T-cell (primary cell): ENCODE results near the gene FAM20B. TPM values are rescaled to one million over a fixed set of nuclear protein-coding genes. Genes with fewer than 3 reads are reported as not detected.

Source experiments
- ATAC-seq, 4 experiments: fragments of 200-7000 bp in 3 of 4; fragments of 150-1000 bp in 1 of 4; cut with Tn5 transposase; replicated peaks in 1 of 4; 1 replicate in 3 of 4; 2 replicates in 1 of 4; pipeline ENCODE4 v1.10.0; 2021; ENCODE audit warnings: moderate library complexity in 3 of 4, mild to moderate bottlenecking in 2 of 4, moderate number of reproducible peaks in 1 of 4
- CTCF ChIA-PET, 2 donors: fragments of 300-600 bp; sonication (Branson Sonifier 250); formaldehyde crosslinking; loops; one replicate each; lab custom pipeline; 2022; ENCODE audit warnings: antibody characterized with exemption in 2 of 2; lab: Charles Lee
- POLR2A ChIA-PET, 2 donors: fragments of 300-600 bp; sonication (Branson Sonifier 250); formaldehyde crosslinking; loops; one replicate each; lab custom pipeline; 2022; ENCODE audit warnings: antibody characterized with exemption in 2 of 2; lab: Charles Lee
- DNase-seq, 35 experiments: peaks; one replicate each; pipeline versions ENCODE4 v3.0.0 to v3.0.0-alpha.2; 2013 to 2023
- H3K27ac ChIP-seq: one replicate; pipeline ENCODE4 v1.5.1; 2013; ENCODE audit warnings: low read length
- H3K27me3 ChIP-seq, 2 experiments: replicated peaks in 1 of 2; 1 replicate in 1 of 2; 2 replicates in 1 of 2; pipeline versions ENCODE4 v1.6.1 to v1.7.0; 2013; ENCODE audit warnings: low read length in 1 of 2, mixed read lengths in 1 of 2; ENCODE audit not compliant: control insufficient read depth in 2 of 2, insufficient read depth in 2 of 2; ENCODE audit errors: extremely low read depth in 1 of 2
- H3K36me3 ChIP-seq, 2 donors: 1 replicate in 1 of 2; 2 replicates in 1 of 2; pipeline versions ENCODE4 v1.6.1 to v1.7.0; 2013; ENCODE audit warnings: low read length in 1 of 2; ENCODE audit not compliant: control insufficient read depth in 2 of 2, insufficient read depth in 1 of 2; ENCODE audit errors: extremely low read depth in 1 of 2
- H3K4me1 ChIP-seq, 2 experiments: 1 replicate in 1 of 2; 2 replicates in 1 of 2; pipeline versions ENCODE4 v1.6.1 to v1.7.0; 2013; ENCODE audit warnings: low read length in 2 of 2, mixed read lengths in 1 of 2; ENCODE audit not compliant: insufficient read depth in 2 of 2, control insufficient read depth in 1 of 2; ENCODE audit errors: extremely low read depth in 1 of 2
- H3K4me3 ChIP-seq, 2 donors: 1 replicate in 1 of 2; 2 replicates in 1 of 2; pipeline versions ENCODE4 v1.5.1 to v1.7.0; 2013; ENCODE audit warnings: mild to moderate bottlenecking in 2 of 2, low read length in 1 of 2, moderate library complexity in 1 of 2; ENCODE audit not compliant: control insufficient read depth in 1 of 2; ENCODE audit errors: extremely low read depth in 1 of 2
- H3K9me3 ChIP-seq: 2 replicates; pipeline ENCODE4 v1.7.0; 2013
- H3K27ac Mint-ChIP-seq, 2 donors: one replicate each; pipeline ENCODE4 v1.8.0; 2020 to 2021; ENCODE audit warnings: mild to moderate bottlenecking in 2 of 2, mixed read lengths in 2 of 2
- H3K27me3 Mint-ChIP-seq, 2 donors: one replicate each; pipeline ENCODE4 v1.8.0; 2021 to 2022; ENCODE audit warnings: mixed read lengths in 2 of 2
- H3K36me3 Mint-ChIP-seq: one replicate; pipeline ENCODE4 v1.8.0; 2021; ENCODE audit warnings: mixed read lengths
- H3K4me1 Mint-ChIP-seq, 3 donors: one replicate each; pipeline ENCODE4 v1.8.0; 2020 to 2022; ENCODE audit warnings: mixed read lengths in 3 of 3, mild to moderate bottlenecking in 1 of 3
- H3K4me3 Mint-ChIP-seq, 3 donors: one replicate each; pipeline ENCODE4 v1.8.0; 2020 to 2022; ENCODE audit warnings: mild to moderate bottlenecking in 3 of 3, mixed read lengths in 3 of 3, moderate library complexity in 3 of 3
- H3K9me3 Mint-ChIP-seq, 3 donors: one replicate each; pipeline ENCODE4 v1.8.0; 2020 to 2022; ENCODE audit warnings: mixed read lengths in 3 of 3
- WGBS: methylation state at CpG from one replicate; pipeline ENCODE4 v1.1.5; 2013; ENCODE audit warnings: missing lambda C conversion rate; ENCODE audit not compliant: insufficient coverage; 5-methylcytosine and 5-hydroxymethylcytosine counted together
- total RNA-seq, 35 experiments: library from RNA in 6 of 35; stranded (reverse) in 6 of 35; fragments of 120-200 nt in 1 of 35; gene quantifications; one replicate each; pipeline versions ENCODE4 v1.2.1 to v1.2.4 and lab custom pipeline; 2013 to 2026

Gene FAM20B
- total RNA-seq, 5 donors from 2014 or later (not counting 1 experiment from before 2014, with no cell fraction given): 17.2 to 26.6 (median 25.5) TPM

DNA sequence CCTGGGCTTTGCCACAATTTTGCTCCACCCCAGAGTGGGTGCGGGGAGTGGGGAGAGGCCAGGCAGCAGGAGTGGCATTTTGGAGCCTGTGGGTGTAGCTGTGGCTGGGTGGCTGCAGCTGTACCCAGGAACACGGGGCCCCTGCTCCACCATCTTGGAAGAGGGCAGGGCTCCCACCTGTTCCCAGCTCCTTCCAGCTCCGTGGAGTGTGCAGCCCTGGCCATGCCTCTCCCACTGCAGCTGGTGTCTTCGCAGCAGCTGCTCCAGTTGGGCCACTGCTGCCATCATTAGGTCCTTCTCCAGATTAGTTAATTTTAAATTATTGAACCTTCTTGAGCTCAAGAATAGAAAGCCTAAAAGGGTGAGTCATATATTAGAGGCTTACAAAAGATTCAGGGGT lies 17.6 kb downstream of the FAM20B start:
- ChIA-PET POLR2A (interaction anchor here in 1 of 2 donors (1.3 kb wide), 1 partner anchor 16 kb away, joined by 4 read pairs; no protein-coding TSS in a partner anchor), CTCF (interaction anchor here in 1 of 2 donors (1.5 kb wide), 1 partner anchor 772 kb away, joined by 7 read pairs; no protein-coding TSS in a partner anchor)
- Histone ChIP-seq H3K4me1 (peaks cover 5 to 10% of the 10 kb centered on the region in 2 experiments), H3K36me3 (peaks cover 2 to 17% of the 10 kb centered on the region in 2 donors), H3K27ac (no peak overlapping the region), H3K27me3 (no peaks in the 10 kb centered on the region), H3K4me3 (no peak overlapping the region), H3K9me3 (no peaks in the 10 kb centered on the region)
- H3K36me3 Mint-ChIP-seq: peaks cover 9% of the 10 kb centered on the region
- no peaks in the 10 kb centered on the region for H3K9me3 Mint-ChIP-seq
- WGBS: 97% methylated on average over 3 of the region's 4 CpGs
- DNase-seq (no peak), ATAC-seq (no peak)
- H3K4me3 Mint-ChIP-seq: no peak overlapping the region
- H3K27ac Mint-ChIP-seq: no peak overlapping the region
- peaks cover 18 to 25% (median 19%) of the 10 kb centered on the region in 3 donors for H3K4me1 Mint-ChIP-seq
- no peaks in the 10 kb centered on the region for H3K27me3 Mint-ChIP-seq

DNA sequence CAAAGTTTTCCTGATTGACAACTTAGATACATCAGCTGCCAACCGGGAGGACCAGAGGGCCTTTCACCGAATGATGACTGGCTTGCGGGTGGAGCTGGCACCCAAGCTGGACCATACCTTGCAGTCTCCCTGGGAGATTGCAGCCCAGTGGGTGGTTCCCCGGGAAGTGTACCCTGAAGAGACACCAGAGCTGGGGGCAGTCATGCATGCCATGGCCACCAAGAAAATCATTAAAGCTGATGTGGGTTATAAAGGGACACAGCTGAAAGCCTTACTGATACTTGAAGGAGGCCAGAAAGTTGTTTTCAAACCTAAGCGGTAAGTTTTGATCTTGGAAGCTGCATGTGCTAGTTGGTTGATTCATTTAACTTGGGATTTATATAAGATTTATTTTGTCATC lies 18.2 kb downstream of the FAM20B start:
- Mint-ChIP-seq H3K9me3 (no peaks in the 10 kb centered on the region), H3K4me1 (peaks cover 13 to 18% (median 13%) of the 10 kb centered on the region in 3 donors), H3K36me3 (peaks cover 9% of the 10 kb centered on the region), H3K4me3 (no peak overlapping the region), H3K27me3 (no peaks in the 10 kb centered on the region), H3K27ac (no peak overlapping the region)
- POLR2A ChIA-PET: no interaction called here
- Histone ChIP-seq H3K36me3 (peaks cover 2 to 17% of the 10 kb centered on the region in 2 donors), H3K4me1 (peaks cover 4 to 5% of the 10 kb centered on the region in 2 experiments), H3K9me3 (no peaks in the 10 kb centered on the region), H3K27ac (no peak overlapping the region), H3K4me3 (no peak overlapping the region), H3K27me3 (no peaks in the 10 kb centered on the region)
- CTCF ChIA-PET: interaction anchor here in 1 of 2 donors (1.5 kb wide), 1 partner anchor 771 kb away, joined by 7 read pairs; no protein-coding TSS in a partner anchor
- DNase-seq (no peak), ATAC-seq (no peak)
- 100% methylated on average over 2 of the region's 5 CpGs for WGBS

- Histone ChIP-seq H3K27me3 (no peaks in the 10 kb centered on the region), H3K36me3 (peaks cover 11 to 17% of the 10 kb centered on the region in 2 donors), H3K9me3 (no peaks in the 10 kb centered on the region), H3K4me3 (no peak overlapping the region), H3K4me1 (peaks cover 0 to 3% of the 10 kb centered on the region in 2 experiments), H3K27ac (no peak overlapping the region)
- Mint-ChIP-seq H3K27me3 (no peaks in the 10 kb centered on the region), H3K4me3 (no peak overlapping the region), H3K4me1 (peaks cover 7 to 8% (median 8%) of the 10 kb centered on the region in 3 donors), H3K27ac (no peak overlapping the region), H3K36me3 (peaks cover 18% of the 10 kb centered on the region), H3K9me3 (no peaks in the 10 kb centered on the region)
- ChIA-PET POLR2A (no interaction called here), CTCF (interaction anchor here in 1 of 2 donors (0.6 to 1.1 kb wide), 2 partner anchors 44 to 153 kb away, joined by 3 read pairs; no protein-coding TSS in a partner anchor)
- ATAC-seq (no peak), DNase-seq (no peak)
- WGBS: 94% methylated on average over 6 of the region's 14 CpGs
These were observed 21.3 kb downstream of the FAM20B start for GRCh38 chr1:179046808-179047635.

GRCh38 chr1:179047636-179047997 lies 21.9 kb downstream of the FAM20B start:
- Mint-ChIP-seq H3K27me3 (no peaks in the 10 kb centered on the region), H3K9me3 (no peaks in the 10 kb centered on the region), H3K36me3 (peaks cover 19% of the 10 kb centered on the region), H3K27ac (no peak overlapping the region), H3K4me3 (no peak overlapping the region), H3K4me1 (peaks cover 5 to 7% (median 6%) of the 10 kb centered on the region in 3 donors)
- Histone ChIP-seq H3K36me3 (peaks cover 12 to 17% of the 10 kb centered on the region in 2 donors), H3K4me1 (peaks cover 0 to 3% of the 10 kb centered on the region in 2 experiments), H3K27ac (no peak overlapping the region), H3K4me3 (no peak overlapping the region), H3K27me3 (no peaks in the 10 kb centered on the region), H3K9me3 (no peaks in the 10 kb centered on the region)
- CTCF ChIA-PET: interaction anchor here in 1 of 2 donors (0.6 to 1.1 kb wide), 2 partner anchors 45 to 152 kb away, joined by 3 read pairs; no protein-coding TSS in a partner anchor
- ATAC-seq: no peak
- DNase-seq: no peak
- POLR2A ChIA-PET: no interaction called here

DNA sequence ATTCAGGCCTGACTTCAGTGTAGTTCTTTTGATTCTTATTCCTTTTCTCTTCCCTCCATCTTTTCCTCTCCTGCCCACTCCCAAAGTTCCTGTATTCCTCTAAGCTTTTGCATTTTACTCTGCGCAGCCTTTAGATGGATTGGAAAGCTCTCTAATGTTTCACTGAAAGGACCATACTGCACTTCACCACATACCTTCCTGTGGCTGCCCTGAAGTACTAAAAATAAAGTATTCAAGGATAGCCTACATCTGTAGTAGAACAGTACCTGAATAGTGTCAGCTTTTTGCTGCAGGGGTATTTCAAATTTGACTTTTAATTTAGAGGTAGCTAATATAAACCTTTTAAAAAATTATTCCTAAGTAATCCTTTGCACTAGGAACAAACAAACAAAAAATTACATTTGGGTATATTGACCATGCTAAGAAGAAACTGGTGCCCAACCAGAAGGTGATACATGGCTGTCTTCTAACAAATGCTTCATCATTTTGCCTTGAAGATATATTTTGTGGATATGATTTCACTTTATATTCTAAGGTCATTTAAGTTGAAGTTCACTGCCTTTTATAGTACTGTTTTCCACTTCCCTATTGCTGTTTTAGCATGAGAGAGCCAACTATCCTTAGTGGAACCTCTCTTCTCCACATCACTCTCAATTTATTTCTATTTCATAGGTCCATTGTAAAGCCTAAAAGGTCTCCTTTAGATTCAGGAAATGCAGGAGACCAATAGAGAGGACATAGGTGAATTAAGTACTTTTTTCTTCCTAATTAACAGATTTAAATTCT lies 22.8 kb downstream of the FAM20B start:
- no peak overlapping the region for H3K4me3 Mint-ChIP-seq
- peaks cover 4 to 7% (median 5%) of the 10 kb centered on the region in 3 donors for H3K4me1 Mint-ChIP-seq
- no peak overlapping the region for H3K27ac Mint-ChIP-seq
- H3K27me3 Mint-ChIP-seq: no peaks in the 10 kb centered on the region
- no peak for ATAC-seq
- Histone ChIP-seq H3K4me3 (no peak overlapping the region), H3K36me3 (peaks cover 10 to 13% of the 10 kb centered on the region in 2 donors), H3K27me3 (no peaks in the 10 kb centered on the region), H3K4me1 (no peaks in the 10 kb centered on the region), H3K27ac (no peak overlapping the region), H3K9me3 (no peaks in the 10 kb centered on the region)
- DNase-seq: no peak
- CTCF ChIA-PET: interaction anchor here (0.6 to 1.1 kb wide), 2 partner anchors 46 to 293 kb away, joined by 3 read pairs; no protein-coding TSS in a partner anchor
- H3K9me3 Mint-ChIP-seq: no peaks in the 10 kb centered on the region
- peaks cover 23% of the 10 kb centered on the region for H3K36me3 Mint-ChIP-seq
- no CpG with 5 or more reads among the region's 1 CpG for WGBS
- POLR2A ChIA-PET: no interaction called here

GRCh38 chr1:179052776-179053175 lies 27.1 kb downstream of the FAM20B start:
- ChIA-PET POLR2A (interaction anchor here in 1 of 2 donors (0.7 kb wide), 1 partner anchor 35 kb away, joined by 3 read pairs; no protein-coding TSS in a partner anchor), CTCF (no interaction called here)
- H3K36me3 ChIP-seq: peaks cover 2 to 19% of the 10 kb centered on the region in 2 donors
- H3K4me3 ChIP-seq: no peak overlapping the region
- H3K27me3 ChIP-seq: no peaks in the 10 kb centered on the region
- peaks cover 0 to 2% (median 0%) of the 10 kb centered on the region in 3 donors for H3K4me1 Mint-ChIP-seq
- peaks cover 2% of the 10 kb centered on the region for H3K9me3 ChIP-seq
- H3K4me1 ChIP-seq: no peaks in the 10 kb centered on the region
- no CpG with 5 or more reads among the region's 2 CpGs for WGBS
- H3K4me3 Mint-ChIP-seq: no peak overlapping the region
- H3K27ac ChIP-seq: no peak overlapping the region
- H3K9me3 Mint-ChIP-seq: peaks cover 0 to 6% (median 0%) of the 10 kb centered on the region in 3 donors
- H3K27me3 Mint-ChIP-seq: no peaks in the 10 kb centered on the region
- DNase-seq (no peak), ATAC-seq (no peak)
- peaks cover 48% of the 10 kb centered on the region for H3K36me3 Mint-ChIP-seq
- no peak overlapping the region for H3K27ac Mint-ChIP-seq
